Measurements from ENCODE around the gene POLD1.

The POLD1 gene

GRCh38 chr19:50393589-50393988 lies 9.4 kb downstream of the POLD1 start:
- no peaks in the 10 kb centered on the region for H3K4me1 ChIP-seq (ENCODE audit: control insufficient read depth, insufficient read depth, low read length)
- no peak for DNase-seq (ENCODE audit: low read depth, low spot score)
- no peak overlapping the region for H3K4me3 ChIP-seq (ENCODE audit: low read length)
- no peak overlapping the region for H3K27ac ChIP-seq (ENCODE audit: low read length)
- no CpG with 5 or more reads among the region's 4 CpGs for WGBS (ENCODE audit: insufficient coverage, insufficient read length)
- H3K36me3 ChIP-seq (ENCODE audit: control insufficient read depth, insufficient read depth, low read length) = peaks cover 2% of the 10 kb centered on the region; the same call in 1 of the 2 replicates
- no peaks in the 10 kb centered on the region for H3K9me3 ChIP-seq (ENCODE audit: control insufficient read depth, insufficient read depth, low read length)
- no peaks in the 10 kb centered on the region for H3K27me3 ChIP-seq (ENCODE audit: control insufficient read depth, insufficient read depth, low read length)

- H3K36me3 ChIP-seq (ENCODE audit: control insufficient read depth, insufficient read depth, low read length) = peaks cover 2% of the 10 kb centered on the region; the same call in 1 of the 2 replicates
- H3K27me3 ChIP-seq (ENCODE audit: control insufficient read depth, insufficient read depth, low read length) = no peaks in the 10 kb centered on the region
- no peak overlapping the region for H3K4me3 ChIP-seq (ENCODE audit: low read length)
- DNase-seq (ENCODE audit: low read depth, low spot score) = no peak
- no CpG with 5 or more reads among the region's 9 CpGs for WGBS (ENCODE audit: insufficient coverage, insufficient read length)
- H3K27ac ChIP-seq (ENCODE audit: low read length) = no peak overlapping the region
- no peaks in the 10 kb centered on the region for H3K9me3 ChIP-seq (ENCODE audit: control insufficient read depth, insufficient read depth, low read length)
- no peaks in the 10 kb centered on the region for H3K4me1 ChIP-seq (ENCODE audit: control insufficient read depth, insufficient read depth, low read length)
These were observed 9.9 kb downstream of the POLD1 start for GRCh38 chr19:50394017-50394416.

DNA sequence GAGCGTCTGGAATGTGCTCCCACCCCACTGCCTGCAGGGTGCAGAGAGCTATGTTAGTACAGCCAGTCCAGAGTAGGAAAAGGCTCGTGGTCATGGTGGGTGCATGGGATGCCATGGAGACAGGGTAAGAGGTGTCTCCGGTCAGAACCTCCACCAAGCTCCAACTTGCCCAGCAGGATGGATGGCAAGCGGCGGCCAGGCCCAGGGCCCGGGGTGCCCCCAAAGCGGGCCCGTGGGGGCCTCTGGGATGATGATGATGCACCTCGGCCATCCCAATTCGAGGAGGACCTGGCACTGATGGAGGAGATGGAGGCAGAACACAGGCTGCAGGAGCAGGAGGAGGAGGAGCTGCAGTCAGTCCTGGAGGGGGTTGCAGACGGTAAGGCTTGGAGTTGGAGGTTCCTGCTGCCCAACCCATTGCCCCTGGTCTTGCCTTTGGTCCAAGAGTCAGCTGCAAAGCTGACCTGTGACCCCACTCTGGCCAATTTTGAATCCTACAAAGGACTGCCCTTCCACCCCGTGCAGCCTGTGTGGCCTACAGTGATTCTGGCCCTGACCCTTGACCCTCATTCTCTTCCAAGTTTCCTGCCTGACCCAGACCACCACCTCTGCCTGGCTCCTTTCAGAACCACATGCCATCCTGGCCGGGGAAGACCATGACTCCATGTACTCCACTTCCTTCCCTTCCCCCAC lies 14.7 kb downstream of the POLD1 start:
- Histone ChIP-seq H3K4me1 (ENCODE audit: control insufficient read depth, insufficient read depth, low read length) (no peaks in the 10 kb centered on the region), H3K27ac (ENCODE audit: low read length) (no peak overlapping the region), H3K4me3 (ENCODE audit: low read length) (no peak overlapping the region), H3K36me3 (ENCODE audit: control insufficient read depth, insufficient read depth, low read length) (peaks cover 21% of the 10 kb centered on the region), H3K9me3 (ENCODE audit: control insufficient read depth, insufficient read depth, low read length) (no peaks in the 10 kb centered on the region), H3K27me3 (ENCODE audit: control insufficient read depth, insufficient read depth, low read length) (no peaks in the 10 kb centered on the region)
- DNase-seq (ENCODE audit: low read depth, low spot score) = no peak
- no CpG with 5 or more reads among the region's 13 CpGs for WGBS (ENCODE audit: insufficient coverage, insufficient read length)

- no peak overlapping the region for H3K4me3 ChIP-seq (ENCODE audit: low read length)
- WGBS (ENCODE audit: insufficient coverage, insufficient read length) = no CpG with 5 or more reads among the region's 10 CpGs
- DNase-seq (ENCODE audit: low read depth, low spot score) = no peak
- no peak overlapping the region for H3K27ac ChIP-seq (ENCODE audit: low read length)
- H3K9me3 ChIP-seq (ENCODE audit: control insufficient read depth, insufficient read depth, low read length) = no peaks in the 10 kb centered on the region
- H3K4me1 ChIP-seq (ENCODE audit: control insufficient read depth, insufficient read depth, low read length) = no peaks in the 10 kb centered on the region
- H3K27me3 ChIP-seq (ENCODE audit: control insufficient read depth, insufficient read depth, low read length) = no peaks in the 10 kb centered on the region
- peaks cover 21% of the 10 kb centered on the region for H3K36me3 ChIP-seq (ENCODE audit: control insufficient read depth, insufficient read depth, low read length)
These were observed 15.2 kb downstream of the POLD1 start for GRCh38 chr19:50399368-50399745.

GRCh38 chr19:50401605-50402450 lies 17.7 kb downstream of the POLD1 start:
- Histone ChIP-seq H3K9me3 (ENCODE audit: control insufficient read depth, insufficient read depth, low read length) (no peaks in the 10 kb centered on the region), H3K4me3 (ENCODE audit: low read length) (no peak overlapping the region), H3K4me1 (ENCODE audit: control insufficient read depth, insufficient read depth, low read length) (no peaks in the 10 kb centered on the region), H3K36me3 (ENCODE audit: control insufficient read depth, insufficient read depth, low read length) (peaks cover 34% of the 10 kb centered on the region), H3K27ac (ENCODE audit: low read length) (no peak overlapping the region), H3K27me3 (ENCODE audit: control insufficient read depth, insufficient read depth, low read length) (no peaks in the 10 kb centered on the region)
- WGBS (ENCODE audit: insufficient coverage, insufficient read length) = no CpG with 5 or more reads among the region's 48 CpGs
- no peak for DNase-seq (ENCODE audit: low read depth, low spot score)

- WGBS (ENCODE audit: insufficient coverage, insufficient read length) = no CpG with 5 or more reads among the region's 41 CpGs
- H3K36me3 ChIP-seq (ENCODE audit: control insufficient read depth, insufficient read depth, low read length) = peaks cover 38% of the 10 kb centered on the region
- H3K9me3 ChIP-seq (ENCODE audit: control insufficient read depth, insufficient read depth, low read length) = no peaks in the 10 kb centered on the region
- H3K4me3 ChIP-seq (ENCODE audit: low read length) = no peak overlapping the region
- H3K4me1 ChIP-seq (ENCODE audit: control insufficient read depth, insufficient read depth, low read length) = no peaks in the 10 kb centered on the region
- no peak overlapping the region for H3K27ac ChIP-seq (ENCODE audit: low read length)
- no peak for DNase-seq (ENCODE audit: low read depth, low spot score)
- H3K27me3 ChIP-seq (ENCODE audit: control insufficient read depth, insufficient read depth, low read length) = no peaks in the 10 kb centered on the region
These were observed 18.6 kb downstream of the POLD1 start for GRCh38 chr19:50402544-50403301.

GRCh38 chr19:50406156-50406820 lies 22.1 kb downstream of the POLD1 start:
- no peak for DNase-seq (ENCODE audit: low read depth, low spot score)
- no peaks in the 10 kb centered on the region for H3K9me3 ChIP-seq (ENCODE audit: control insufficient read depth, insufficient read depth, low read length)
- no peak overlapping the region for H3K27ac ChIP-seq (ENCODE audit: low read length)
- no peaks in the 10 kb centered on the region for H3K4me1 ChIP-seq (ENCODE audit: control insufficient read depth, insufficient read depth, low read length)
- WGBS (ENCODE audit: insufficient coverage, insufficient read length) = no CpG with 5 or more reads among the region's 22 CpGs
- no peaks in the 10 kb centered on the region for H3K27me3 ChIP-seq (ENCODE audit: control insufficient read depth, insufficient read depth, low read length)
- H3K4me3 ChIP-seq (ENCODE audit: low read length) = no peak overlapping the region
- H3K36me3 ChIP-seq (ENCODE audit: control insufficient read depth, insufficient read depth, low read length) = peaks cover 54% of the 10 kb centered on the region

DNA sequence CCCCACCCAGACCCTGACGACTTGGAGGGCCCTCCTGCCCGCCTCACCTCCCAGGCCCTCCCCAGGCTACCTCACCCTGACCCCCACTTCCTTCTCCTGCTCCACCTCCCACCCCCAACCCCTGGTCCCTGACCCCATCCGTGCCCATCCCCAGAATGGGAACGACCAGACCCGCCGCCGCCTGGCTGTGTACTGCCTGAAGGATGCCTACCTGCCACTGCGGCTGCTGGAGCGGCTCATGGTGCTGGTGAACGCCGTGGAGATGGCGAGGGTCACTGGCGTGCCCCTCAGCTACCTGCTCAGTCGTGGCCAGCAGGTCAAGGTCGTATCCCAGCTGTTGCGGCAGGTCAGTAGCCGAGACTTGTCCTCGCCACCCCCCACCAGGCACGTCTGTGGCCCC lies 22.7 kb downstream of the POLD1 start:
- H3K27me3 ChIP-seq (ENCODE audit: control insufficient read depth, insufficient read depth, low read length) = no peaks in the 10 kb centered on the region
- no peaks in the 10 kb centered on the region for H3K4me1 ChIP-seq (ENCODE audit: control insufficient read depth, insufficient read depth, low read length)
- no CpG with 5 or more reads among the region's 19 CpGs for WGBS (ENCODE audit: insufficient coverage, insufficient read length)
- H3K4me3 ChIP-seq (ENCODE audit: low read length) = no peak overlapping the region
- H3K9me3 ChIP-seq (ENCODE audit: control insufficient read depth, insufficient read depth, low read length) = no peaks in the 10 kb centered on the region
- no peak for DNase-seq (ENCODE audit: low read depth, low spot score)
- H3K27ac ChIP-seq (ENCODE audit: low read length) = no peak overlapping the region
- peaks cover 53% of the 10 kb centered on the region for H3K36me3 ChIP-seq (ENCODE audit: control insufficient read depth, insufficient read depth, low read length)

GRCh38 chr19:50409347-50409746 lies 25.2 kb downstream of the POLD1 start:
- Histone ChIP-seq H3K27me3 (ENCODE audit: control insufficient read depth, insufficient read depth, low read length) (no peaks in the 10 kb centered on the region), H3K36me3 (ENCODE audit: control insufficient read depth, insufficient read depth, low read length) (peaks cover 37% of the 10 kb centered on the region), H3K4me1 (ENCODE audit: control insufficient read depth, insufficient read depth, low read length) (no peaks in the 10 kb centered on the region), H3K27ac (ENCODE audit: low read length) (no peak overlapping the region), H3K4me3 (ENCODE audit: low read length) (no peak overlapping the region), H3K9me3 (ENCODE audit: control insufficient read depth, insufficient read depth, low read length) (no peaks in the 10 kb centered on the region)
- no peak for DNase-seq (ENCODE audit: low read depth, low spot score)
- WGBS (ENCODE audit: insufficient coverage, insufficient read length) = no CpG with 5 or more reads among the region's 17 CpGs

- DNase-seq (ENCODE audit: low read depth, low spot score) = no peak
- Histone ChIP-seq H3K4me3 (ENCODE audit: low read length) (no peak overlapping the region), H3K9me3 (ENCODE audit: control insufficient read depth, insufficient read depth, low read length) (no peaks in the 10 kb centered on the region), H3K27me3 (ENCODE audit: control insufficient read depth, insufficient read depth, low read length) (no peaks in the 10 kb centered on the region), H3K4me1 (ENCODE audit: control insufficient read depth, insufficient read depth, low read length) (no peaks in the 10 kb centered on the region), H3K27ac (ENCODE audit: low read length) (no peak overlapping the region), H3K36me3 (ENCODE audit: control insufficient read depth, insufficient read depth, low read length) (peaks cover 35% of the 10 kb centered on the region)
- WGBS (ENCODE audit: insufficient coverage, insufficient read length) = no CpG with 5 or more reads among the region's 10 CpGs
These were observed 26.0 kb downstream of the POLD1 start for GRCh38 chr19:50410109-50410508.

All from iPS DF 6.9 (cell line).